Measurements from ENCODE around the gene KCNMB3. TPM values are rescaled to one million over a fixed set of nuclear protein-coding genes. Genes with fewer than 3 reads are reported as not detected.

Gene KCNMB3
- total and polyA plus RNA-seq, 2 of the 13 experiments (the other 11 are each of a cell fraction or from before 2014, with no cell fraction given): 4.3 to 7.1 TPM

DNA sequence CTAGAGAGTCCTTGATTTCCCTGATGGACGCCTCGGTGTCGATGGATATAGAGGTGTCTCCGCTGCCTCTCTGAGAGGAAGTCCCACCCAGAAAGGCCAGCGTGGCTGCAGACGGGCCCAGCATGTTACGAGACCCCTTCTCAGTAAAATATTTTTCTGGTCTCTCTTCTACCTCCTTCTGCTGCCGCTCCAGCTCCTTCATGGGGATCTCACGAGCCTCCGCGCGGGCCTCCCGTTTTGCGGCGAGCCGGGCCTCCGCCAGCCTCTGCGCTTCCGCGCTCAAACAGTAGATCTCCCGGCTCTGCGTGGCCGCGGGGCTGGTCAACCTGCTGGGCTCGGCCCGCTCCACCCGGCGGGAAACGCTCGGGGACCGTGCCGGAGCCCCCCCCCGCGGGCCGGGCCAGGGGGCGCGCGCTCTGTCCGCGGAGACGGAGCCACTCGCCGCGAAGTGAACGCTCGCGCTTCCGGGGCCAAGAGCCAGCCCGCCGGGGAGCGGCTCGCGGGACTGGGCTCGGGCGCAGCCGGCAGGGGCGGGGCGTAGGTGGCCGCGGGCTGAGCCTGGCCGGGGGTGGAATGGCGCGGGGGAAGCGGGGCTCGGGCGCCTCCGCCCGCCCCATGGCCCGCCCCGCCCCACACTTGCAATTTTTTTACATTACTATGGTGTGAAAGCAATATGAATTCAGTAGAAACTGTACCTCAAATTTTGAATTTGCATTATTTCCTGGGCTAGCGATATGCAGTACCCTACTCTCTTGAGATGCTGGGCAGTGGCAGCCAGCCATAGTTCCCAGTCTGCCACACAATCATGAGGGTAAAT, 10.2 kb upstream of the KCNMB3 start:
- Histone ChIP-seq H2AFZ (ENCODE audit: low read length) (peak overlapping the region; percentile 83), H4K20me1 (ENCODE audit: insufficient read depth, low read length) (no peaks in the 10 kb centered on the region), H3K9ac (ENCODE audit: insufficient read depth, low read depth, low read length) (peak overlapping the region; percentile 62), H3K36me3 (replicated peaks in 1 of 2; ENCODE audit: control insufficient read depth in 1 of 2, insufficient read depth in 2 of 2, low read length in 2 of 2) (no peaks in the 10 kb centered on the region), H3K79me2 (ENCODE audit: insufficient read depth, low read length) (peaks cover 9% of the 10 kb centered on the region), H3K4me2 (ENCODE audit: low read depth, low read length) (peak overlapping the region; percentile 76), H3K27ac (ENCODE audit: extremely low read length, insufficient read depth, low read length) (peak overlapping the region; percentile 57), H3K9me3 (ENCODE audit: low read length) (no peaks in the 10 kb centered on the region), H3K27me3 (ENCODE audit: control insufficient read depth in 1 of 2, insufficient read depth in 2 of 2, low read length in 2 of 2) (no peaks in the 10 kb centered on the region), H3K4me3 (replicated peaks in 1 of 3; ENCODE audit: insufficient read depth in 1 of 3, low read depth in 2 of 3, low read length in 3 of 3) (peak overlapping the region; percentile 61 to 75 (median 74)), H3K4me1 (ENCODE audit: insufficient read depth, low read length) (peaks cover 48% of the 10 kb centered on the region)
- FAIRE-seq (no peak), DNase-seq (ENCODE audit: low spot score) (peak; percentile 37), ATAC-seq (peak; percentile 98)
- intact Hi-C loops (cut with micrococcal nuclease; ENCODE audit: unreplicated experiment) (no loop called here), in situ Hi-C loops (cut with HindIII; ENCODE audit: extremely low pct_ligation_motif_present, low pct_unique_long_range_greater_than_20kb) (no loop called here)
- WGBS (ENCODE audit: low lambda C conversion rate): 35% methylated on average over 25 of the region's 71 CpGs
- CTCF ChIA-PET (ENCODE audit: low intra/inter-chr PET ratio, low total read pairs): no interaction called here
- BruUV-seq (replicated peaks): no TSS peak
- POLR2A ChIA-PET: interaction anchor here (0.8 to 1.6 kb wide), 3 partner anchors 9 to 19 kb away, joined by 3 to 6 read pairs (median 3); partner anchors contain the start of gene KCNMB3
- peak; percentile 65 for TF ChIP-seq HNRNPLL (IDR thresholded peaks at IDR 0.05; ENCODE audit: low read depth, low read length, poor library complexity, severe bottlenecking)
- TF ChIP-seq SOX13 (IDR thresholded peaks at IDR 0.05): no peak
- no peak for TF ChIP-seq SOX13 (CRISPR knock-in tag; conservative IDR thresholded peaks at IDR 0.05 in 1 of 2, IDR thresholded peaks at IDR 0.05 in 1 of 2)
- TF ChIP-seq, protein P1, sequence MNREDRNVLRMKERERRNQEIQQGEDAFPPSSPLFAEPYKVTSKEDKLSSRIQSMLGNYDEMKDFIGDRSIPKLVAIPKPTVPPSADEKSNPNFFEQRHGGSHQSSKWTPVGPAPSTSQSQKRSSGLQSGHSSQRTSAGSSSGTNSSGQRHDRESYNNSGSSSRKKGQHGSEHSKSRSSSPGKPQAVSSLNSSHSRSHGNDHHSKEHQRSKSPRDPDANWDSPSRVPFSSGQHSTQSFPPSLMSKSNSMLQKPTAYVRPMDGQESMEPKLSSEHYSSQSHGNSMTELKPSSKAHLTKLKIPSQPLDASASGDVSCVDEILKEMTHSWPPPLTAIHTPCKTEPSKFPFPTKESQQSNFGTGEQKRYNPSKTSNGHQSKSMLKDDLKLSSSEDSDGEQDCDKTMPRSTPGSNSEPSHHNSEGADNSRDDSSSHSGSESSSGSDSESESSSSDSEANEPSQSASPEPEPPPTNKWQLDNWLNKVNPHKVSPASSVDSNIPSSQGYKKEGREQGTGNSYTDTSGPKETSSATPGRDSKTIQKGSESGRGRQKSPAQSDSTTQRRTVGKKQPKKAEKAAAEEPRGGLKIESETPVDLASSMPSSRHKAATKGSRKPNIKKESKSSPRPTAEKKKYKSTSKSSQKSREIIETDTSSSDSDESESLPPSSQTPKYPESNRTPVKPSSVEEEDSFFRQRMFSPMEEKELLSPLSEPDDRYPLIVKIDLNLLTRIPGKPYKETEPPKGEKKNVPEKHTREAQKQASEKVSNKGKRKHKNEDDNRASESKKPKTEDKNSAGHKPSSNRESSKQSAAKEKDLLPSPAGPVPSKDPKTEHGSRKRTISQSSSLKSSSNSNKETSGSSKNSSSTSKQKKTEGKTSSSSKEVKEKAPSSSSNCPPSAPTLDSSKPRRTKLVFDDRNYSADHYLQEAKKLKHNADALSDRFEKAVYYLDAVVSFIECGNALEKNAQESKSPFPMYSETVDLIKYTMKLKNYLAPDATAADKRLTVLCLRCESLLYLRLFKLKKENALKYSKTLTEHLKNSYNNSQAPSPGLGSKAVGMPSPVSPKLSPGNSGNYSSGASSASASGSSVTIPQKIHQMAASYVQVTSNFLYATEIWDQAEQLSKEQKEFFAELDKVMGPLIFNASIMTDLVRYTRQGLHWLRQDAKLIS (CRISPR knock-in tag; IDR thresholded peaks at IDR 0.05): no peak
- TF ChIP-seq, protein P2, sequence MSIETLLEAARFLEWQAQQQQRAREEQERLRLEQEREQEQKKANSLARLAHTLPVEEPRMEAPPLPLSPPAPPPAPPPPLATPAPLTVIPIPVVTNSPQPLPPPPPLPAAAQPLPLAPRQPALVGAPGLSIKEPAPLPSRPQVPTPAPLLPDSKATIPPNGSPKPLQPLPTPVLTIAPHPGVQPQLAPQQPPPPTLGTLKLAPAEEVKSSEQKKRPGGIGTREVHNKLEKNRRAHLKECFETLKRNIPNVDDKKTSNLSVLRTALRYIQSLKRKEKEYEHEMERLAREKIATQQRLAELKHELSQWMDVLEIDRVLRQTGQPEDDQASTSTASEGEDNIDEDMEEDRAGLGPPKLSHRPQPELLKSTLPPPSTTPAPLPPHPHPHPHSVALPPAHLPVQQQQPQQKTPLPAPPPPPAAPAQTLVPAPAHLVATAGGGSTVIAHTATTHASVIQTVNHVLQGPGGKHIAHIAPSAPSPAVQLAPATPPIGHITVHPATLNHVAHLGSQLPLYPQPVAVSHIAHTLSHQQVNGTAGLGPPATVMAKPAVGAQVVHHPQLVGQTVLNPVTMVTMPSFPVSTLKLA (IDR thresholded peaks at IDR 0.05): no peak
- no peak; the same call in 1 of the 2 replicates for TF ChIP-seq ZBTB7B (CRISPR knock-in tag; IDR thresholded peaks at IDR 0.05)
- TF ChIP-seq, protein P3, sequence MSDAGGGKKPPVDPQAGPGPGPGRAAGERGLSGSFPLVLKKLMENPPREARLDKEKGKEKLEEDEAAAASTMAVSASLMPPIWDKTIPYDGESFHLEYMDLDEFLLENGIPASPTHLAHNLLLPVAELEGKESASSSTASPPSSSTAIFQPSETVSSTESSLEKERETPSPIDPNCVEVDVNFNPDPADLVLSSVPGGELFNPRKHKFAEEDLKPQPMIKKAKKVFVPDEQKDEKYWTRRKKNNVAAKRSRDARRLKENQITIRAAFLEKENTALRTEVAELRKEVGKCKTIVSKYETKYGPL (CRISPR knock-in tag; IDR thresholded peaks at IDR 0.05): no peak
- no peak for TF ChIP-seq YEATS2 (CRISPR knock-in tag; IDR thresholded peaks at IDR 0.05; ENCODE audit: borderline replicate concordance)
- no peak for TF ChIP-seq ZIK1 (CRISPR knock-in tag; IDR thresholded peaks at IDR 0.05; ENCODE audit: borderline replicate concordance, low read depth)
- TF ChIP-seq ZFP36L1 (CRISPR knock-in tag; IDR thresholded peaks at IDR 0.05): no peak
- TF ChIP-seq ZNF780A (CRISPR knock-in tag; IDR thresholded peaks at IDR 0.05): no peak
- peak; percentile 33; the same call in 1 of the 2 replicates for TF ChIP-seq ZNF121 (CRISPR knock-in tag; IDR thresholded peaks at IDR 0.05)
- no peak for TF ChIP-seq RFX5 (IDR thresholded peaks at IDR 0.05; ENCODE audit: low read depth, low read length)
- TF ChIP-seq ZNF850 (CRISPR knock-in tag; conservative IDR thresholded peaks at IDR 0.05): no peak
- TF ChIP-seq, protein P4, sequence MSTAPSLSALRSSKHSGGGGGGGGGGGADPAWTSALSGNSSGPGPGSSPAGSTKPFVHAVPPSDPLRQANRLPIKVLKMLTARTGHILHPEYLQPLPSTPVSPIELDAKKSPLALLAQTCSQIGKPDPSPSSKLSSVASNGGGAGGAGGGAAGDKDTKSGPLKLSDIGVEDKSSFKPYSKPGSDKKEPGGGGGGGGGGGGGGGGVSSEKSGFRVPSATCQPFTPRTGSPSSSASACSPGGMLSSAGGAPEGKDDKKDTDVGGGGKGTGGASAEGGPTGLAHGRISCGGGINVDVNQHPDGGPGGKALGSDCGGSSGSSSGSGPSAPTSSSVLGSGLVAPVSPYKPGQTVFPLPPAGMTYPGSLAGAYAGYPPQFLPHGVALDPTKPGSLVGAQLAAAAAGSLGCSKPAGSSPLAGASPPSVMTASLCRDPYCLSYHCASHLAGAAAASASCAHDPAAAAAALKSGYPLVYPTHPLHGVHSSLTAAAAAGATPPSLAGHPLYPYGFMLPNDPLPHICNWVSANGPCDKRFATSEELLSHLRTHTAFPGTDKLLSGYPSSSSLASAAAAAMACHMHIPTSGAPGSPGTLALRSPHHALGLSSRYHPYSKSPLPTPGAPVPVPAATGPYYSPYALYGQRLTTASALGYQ (CRISPR knock-in tag; IDR thresholded peaks at IDR 0.05): no peak
- no peak for TF ChIP-seq NFYC (CRISPR knock-in tag; IDR thresholded peaks at IDR 0.05)

All from HepG2 (cell line).